CD14-positive monocyte (primary cell): ENCODE data around the gene TOGARAM1. TPM values are rescaled to one million over a fixed set of nuclear protein-coding genes. Genes with fewer than 3 reads are reported as not detected.

Experiments used
- DNase-seq, 3 donors: peaks; one replicate each; pipeline ENCODE4 v3.0.0-alpha.2; 2011 to 2022
- H2AFZ ChIP-seq: 2 replicates; pipeline ENCODE4 v1.6.0; 2012; ENCODE audit warnings: mild to moderate bottlenecking, low read depth, low read length, inconsistent platforms; ENCODE audit not compliant: insufficient read depth, poor library complexity, severe bottlenecking
- H3K27ac ChIP-seq, 2 donors: 1 replicate in 1 of 2; 2 replicates in 1 of 2; pipeline ENCODE4 v1.5.1; 2012 to 2013; ENCODE audit warnings: low read length in 2 of 2, control low read depth in 1 of 2, inconsistent platforms in 1 of 2, low read depth in 1 of 2, mild to moderate bottlenecking in 1 of 2
- H3K27me3 ChIP-seq, 2 donors: one replicate each; pipeline versions ENCODE4 v1.6.0 to v1.6.1; 2011 to 2013; ENCODE audit warnings: low read length in 2 of 2; ENCODE audit not compliant: control insufficient read depth in 2 of 2, insufficient read depth in 2 of 2
- H3K36me3 ChIP-seq, 2 donors: replicated peaks in 1 of 2; 1 replicate in 1 of 2; 2 replicates in 1 of 2; pipeline versions ENCODE4 v1.5.1 to v1.6.1; 2012 to 2013; ENCODE audit warnings: low read length in 2 of 2, control low read depth in 1 of 2, inconsistent platforms in 1 of 2, mild to moderate bottlenecking in 1 of 2; ENCODE audit not compliant: insufficient read depth in 2 of 2, control insufficient read depth in 1 of 2
- H3K4me1 ChIP-seq, 2 donors: 1 replicate in 1 of 2; 2 replicates in 1 of 2; pipeline versions ENCODE4 v1.5.1 to v1.6.1; 2012 to 2013; ENCODE audit warnings: low read length in 2 of 2, control low read depth in 1 of 2, inconsistent platforms in 1 of 2, mild to moderate bottlenecking in 1 of 2, moderate library complexity in 1 of 2; ENCODE audit not compliant: insufficient read depth in 2 of 2, control insufficient read depth in 1 of 2
- H3K4me2 ChIP-seq: replicated peaks from 2 replicates; pipeline ENCODE3; 2012; ENCODE audit warnings: low read length, moderate library complexity, mild to moderate bottlenecking; ENCODE audit not compliant: poor library complexity, severe bottlenecking; ENCODE audit errors: extremely low read depth
- H3K4me3 ChIP-seq, 3 experiments: fragments of 200-600 bp in 1 of 3; sonication (generic) in 1 of 3; replicated peaks in 1 of 3; 1 replicate in 2 of 3; 2 replicates in 1 of 3; pipeline ENCODE4 v1.5.1; 2011 to 2013; ENCODE audit warnings: low read length in 3 of 3, mild to moderate bottlenecking in 3 of 3, control low read depth in 2 of 3, low read depth in 2 of 3, inconsistent platforms in 1 of 3, moderate library complexity in 1 of 3
- H3K79me2 ChIP-seq: 2 replicates; pipeline ENCODE4 v1.6.0; 2012; ENCODE audit warnings: mild to moderate bottlenecking, control low read depth, inconsistent platforms, low read length, moderate library complexity; ENCODE audit not compliant: insufficient read depth
- H3K9ac ChIP-seq: 2 replicates; pipeline ENCODE4 v1.6.0; 2017; ENCODE audit warnings: low read length, mild to moderate bottlenecking; ENCODE audit not compliant: insufficient read depth, poor library complexity, severe bottlenecking
- H3K9me3 ChIP-seq, 2 donors: replicated peaks in 1 of 2; 1 replicate in 1 of 2; 2 replicates in 1 of 2; pipeline versions ENCODE4 v1.5.1 to v1.6.1; 2012 to 2013; ENCODE audit warnings: low read length in 2 of 2, control low read depth in 1 of 2; ENCODE audit not compliant: control insufficient read depth in 1 of 2, insufficient read depth in 1 of 2
- H4K20me1 ChIP-seq: 2 replicates; pipeline ENCODE4 v1.6.0; 2012; ENCODE audit warnings: mild to moderate bottlenecking, low read length, control low read depth, moderate library complexity; ENCODE audit not compliant: insufficient read depth
- H3K27ac Mint-ChIP-seq, 7 donors: one replicate each; pipeline ENCODE4 v1.8.0; 2020; ENCODE audit warnings: mild to moderate bottlenecking in 7 of 7, mixed read lengths in 7 of 7, moderate library complexity in 6 of 7, inconsistent platforms in 2 of 7
- H3K27me3 Mint-ChIP-seq, 3 donors: one replicate each; pipeline ENCODE4 v1.8.0; 2021 to 2022; ENCODE audit warnings: low read depth in 3 of 3, mild to moderate bottlenecking in 3 of 3, mixed read lengths in 3 of 3, moderate library complexity in 3 of 3, inconsistent platforms in 1 of 3
- H3K36me3 Mint-ChIP-seq, 2 donors: one replicate each; pipeline ENCODE4 v1.8.0; 2020; ENCODE audit warnings: mixed read lengths in 2 of 2, inconsistent platforms in 1 of 2, mild to moderate bottlenecking in 1 of 2
- H3K4me1 Mint-ChIP-seq: one replicate; pipeline ENCODE4 v1.8.0; 2020; ENCODE audit warnings: mild to moderate bottlenecking, mixed read lengths
- H3K4me3 Mint-ChIP-seq, 2 donors: one replicate each; pipeline ENCODE4 v1.8.0; 2020; ENCODE audit warnings: mild to moderate bottlenecking in 2 of 2, mixed read lengths in 2 of 2, moderate library complexity in 1 of 2
- H3K9me3 Mint-ChIP-seq, 7 donors: one replicate each; pipeline ENCODE4 v1.8.0; 2020 to 2022; ENCODE audit warnings: mixed read lengths in 7 of 7, mild to moderate bottlenecking in 6 of 7, moderate library complexity in 6 of 7, inconsistent platforms in 2 of 7
- WGBS: methylation state at CpG from one replicate; pipeline ENCODE4 v1.1.5; 2013; ENCODE audit warnings: missing lambda C conversion rate; ENCODE audit not compliant: insufficient coverage; 5-methylcytosine and 5-hydroxymethylcytosine counted together
- intact Hi-C, 2 donors: fragments of 100-400 bp; cut with micrococcal nuclease; formaldehyde crosslinking; loops; one replicate each; pipeline versions ENCODE4 v1.15.0 to v1.15.1; 2023
- polyA plus RNA-seq, 3 donors: library from polyadenylated mRNA; depleted of rRNA in 1 of 3; unstranded in 2 of 3; stranded (reverse) in 1 of 3; fragments of 300-500 nt in 2 of 3; fragments of >200 nt in 1 of 3; fragmentation: Illumina TruSeq in 2 of 3; gene quantifications; 1 replicate in 2 of 3; 2 replicates in 1 of 3; pipeline ENCODE4 v1.2.3, GENCODE V29; 2012 to 2021
- TF ChIP-seq, protein P1 (sequence below): fragments of 200-600 bp; IDR thresholded peaks from one replicate; pipeline ENCODE4 v1.8.0; 2022; ENCODE audit warnings: antibody characterized with exemption, mild to moderate bottlenecking

TOGARAM1 gene
- polyA plus RNA-seq, 3 donors, result 2.6 to 3.8 (median 3.4) TPM

GRCh38 chr14:44944107-44944506, 17.9 kb upstream of the TOGARAM1 start:
- H3K27me3 Mint-ChIP-seq, result no peaks in the 10 kb centered on the region
- Histone ChIP-seq H3K27ac (no peak overlapping the region), H2AFZ (no peak overlapping the region), H3K9me3 (peaks cover 0 to 3% of the 10 kb centered on the region in 2 donors), H3K27me3 (no peaks in the 10 kb centered on the region), H3K4me3 (no peak overlapping the region), H4K20me1 (peaks cover 4% of the 10 kb centered on the region), H3K9ac (no peak overlapping the region), H3K79me2 (no peaks in the 10 kb centered on the region), H3K4me2 (no peak overlapping the region), H3K36me3 (peaks cover 34 to 69% of the 10 kb centered on the region in 2 donors), H3K4me1 (no peaks in the 10 kb centered on the region)
- DNase-seq, result no peak
- no peak overlapping the region for H3K27ac Mint-ChIP-seq
- TF ChIP-seq, protein P1, sequence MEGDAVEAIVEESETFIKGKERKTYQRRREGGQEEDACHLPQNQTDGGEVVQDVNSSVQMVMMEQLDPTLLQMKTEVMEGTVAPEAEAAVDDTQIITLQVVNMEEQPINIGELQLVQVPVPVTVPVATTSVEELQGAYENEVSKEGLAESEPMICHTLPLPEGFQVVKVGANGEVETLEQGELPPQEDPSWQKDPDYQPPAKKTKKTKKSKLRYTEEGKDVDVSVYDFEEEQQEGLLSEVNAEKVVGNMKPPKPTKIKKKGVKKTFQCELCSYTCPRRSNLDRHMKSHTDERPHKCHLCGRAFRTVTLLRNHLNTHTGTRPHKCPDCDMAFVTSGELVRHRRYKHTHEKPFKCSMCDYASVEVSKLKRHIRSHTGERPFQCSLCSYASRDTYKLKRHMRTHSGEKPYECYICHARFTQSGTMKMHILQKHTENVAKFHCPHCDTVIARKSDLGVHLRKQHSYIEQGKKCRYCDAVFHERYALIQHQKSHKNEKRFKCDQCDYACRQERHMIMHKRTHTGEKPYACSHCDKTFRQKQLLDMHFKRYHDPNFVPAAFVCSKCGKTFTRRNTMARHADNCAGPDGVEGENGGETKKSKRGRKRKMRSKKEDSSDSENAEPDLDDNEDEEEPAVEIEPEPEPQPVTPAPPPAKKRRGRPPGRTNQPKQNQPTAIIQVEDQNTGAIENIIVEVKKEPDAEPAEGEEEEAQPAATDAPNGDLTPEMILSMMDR, result no peak
- H3K4me3 Mint-ChIP-seq, result no peak overlapping the region
- H3K36me3 Mint-ChIP-seq, result peaks cover 64 to 68% of the 10 kb centered on the region in 2 donors
- no peaks in the 10 kb centered on the region for H3K4me1 Mint-ChIP-seq
- peaks cover 2 to 17% (median 5%) of the 10 kb centered on the region in 7 donors for H3K9me3 Mint-ChIP-seq
- intact Hi-C loops, result no loop called here

DNA sequence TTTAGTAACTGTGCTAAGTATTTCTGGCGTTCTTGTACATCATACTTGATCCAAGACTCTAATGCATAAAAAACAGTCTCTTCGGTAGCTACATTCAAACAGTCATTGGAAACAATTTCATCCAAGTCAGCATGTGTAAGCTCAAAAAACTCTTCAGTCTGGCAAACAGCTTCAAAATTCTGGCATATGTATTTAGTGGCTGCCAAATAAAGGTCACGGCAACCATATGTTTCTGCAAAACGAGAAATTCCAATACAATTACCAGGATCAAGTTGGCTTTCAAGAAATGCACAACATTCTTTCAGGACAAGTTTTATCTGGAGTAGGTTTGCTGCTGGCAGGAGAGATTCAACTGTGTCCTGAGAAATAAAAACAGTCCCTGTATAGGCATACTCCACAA, 16.7 kb upstream of the TOGARAM1 start:
- H3K9me3 Mint-ChIP-seq, result peaks cover 2 to 17% (median 5%) of the 10 kb centered on the region in 7 donors

More for the DNA sequence above, 16.7 kb upstream of the TOGARAM1 start:
- intact Hi-C loops, result no loop called here
- H2AFZ ChIP-seq, result no peak overlapping the region
- Mint-ChIP-seq H3K27ac (no peak overlapping the region), H3K4me3 (no peak overlapping the region), H3K27me3 (no peaks in the 10 kb centered on the region), H3K36me3 (peaks cover 57 to 59% of the 10 kb centered on the region in 2 donors), H3K4me1 (no peaks in the 10 kb centered on the region)
- H4K20me1 ChIP-seq, result peaks cover 16% of the 10 kb centered on the region
- H3K4me2 ChIP-seq, result no peak overlapping the region
- H3K36me3 ChIP-seq, result peaks cover 31 to 58% of the 10 kb centered on the region in 2 donors
- no peak overlapping the region for H3K4me3 ChIP-seq
- DNase-seq, result no peak
- WGBS, result 100% methylated on average over 2 of the region's 4 CpGs
- H3K79me2 ChIP-seq, result peaks cover 4% of the 10 kb centered on the region
- TF ChIP-seq, protein P1, result no peak
- no peak overlapping the region for H3K27ac ChIP-seq
- H3K9ac ChIP-seq, result no peak overlapping the region
- H3K27me3 ChIP-seq, result no peaks in the 10 kb centered on the region
- peaks cover 0 to 3% of the 10 kb centered on the region in 2 donors for H3K9me3 ChIP-seq
- H3K4me1 ChIP-seq, result no peaks in the 10 kb centered on the region
